WTC11 (cell line): ENCODE measurements around the gene PIK3CA.

ENCODE experiments used
- ESRRA ChIP-seq: sonication (generic); formaldehyde crosslinking; IDR thresholded peaks from 2 replicates; pipeline ENCODE4 v1.8.1; 2022; ENCODE audit warnings: mild to moderate bottlenecking, missing genetic modification reagents, borderline replicate concordance
- JAZF1 ChIP-seq: fragments of 250-450 bp; sonication (Bioruptor Pico); IDR thresholded peaks from 2 replicates; pipeline ENCODE4 v1.9.0; 2021; ENCODE audit warnings: moderate library complexity, mild to moderate bottlenecking, inconsistent platforms
- NFYB ChIP-seq: sonication (generic); formaldehyde crosslinking; conservative IDR thresholded peaks from 2 replicates; pipeline ENCODE4 v1.8.0; 2022; ENCODE audit warnings: low read depth, missing genetic modification reagents
- ZNF232 ChIP-seq: sonication (generic); formaldehyde crosslinking; IDR thresholded peaks from 2 replicates; pipeline ENCODE4 v1.8.0; 2022; ENCODE audit warnings: mild to moderate bottlenecking, missing genetic modification reagents
- TF ChIP-seq, protein P1 (sequence below): sonication (generic); formaldehyde crosslinking; conservative IDR thresholded peaks from 2 replicates; pipeline ENCODE4 v1.8.1; 2022; ENCODE audit warnings: mild to moderate bottlenecking, missing genetic modification reagents

DNA sequence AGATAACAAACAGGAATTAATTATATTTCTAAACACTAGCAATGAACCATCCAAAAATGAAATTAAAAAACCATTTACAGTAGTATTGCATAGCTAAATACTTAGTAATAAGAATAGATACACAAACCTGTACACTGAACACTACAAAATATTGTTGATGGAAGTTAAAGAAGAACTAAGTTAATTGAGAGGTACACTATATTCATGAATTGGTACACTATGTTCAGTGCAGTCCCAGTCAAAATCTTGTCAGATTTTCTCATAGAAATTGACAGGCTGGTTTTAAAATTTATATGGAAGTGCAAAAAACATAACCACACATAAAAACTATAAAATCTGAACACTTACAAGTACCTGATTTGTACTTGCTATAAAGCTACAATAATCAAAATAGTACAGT lies 24.4 kb downstream of the PIK3CA start:
- TF ChIP-seq ZNF232 (no peak), NFYB (no peak), ESRRA (CRISPR knock-in tag) (no peak), JAZF1 (CRISPR knock-in tag) (no peak)
- TF ChIP-seq, protein P1, sequence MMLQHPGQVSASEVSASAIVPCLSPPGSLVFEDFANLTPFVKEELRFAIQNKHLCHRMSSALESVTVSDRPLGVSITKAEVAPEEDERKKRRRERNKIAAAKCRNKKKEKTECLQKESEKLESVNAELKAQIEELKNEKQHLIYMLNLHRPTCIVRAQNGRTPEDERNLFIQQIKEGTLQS (CRISPR knock-in tag), result no peak
